ENCODE measurements around the gene RELN. TPM values are rescaled to one million over a fixed set of nuclear protein-coding genes. Genes with fewer than 3 reads are reported as not detected.
A peak's percentile ranks its signal among the peaks of the same experiment; 100 is the strongest.
"Not testable (repeated sequence)": the region's sequence is repeated elsewhere in the genome, so short reads cannot be mapped to it uniquely, and the experiment has no call there.

RELN gene
- total RNA-seq, 1 experiment from 2014 or later: not detected

GRCh38 chr7:103944230-103944900 lies 45.1 kb downstream of the RELN start:
- DNase-seq (ENCODE audit: low read depth): no peak

GRCh38 chr7:103941976-103942375 lies 47.5 kb downstream of the RELN start:
- DNase-seq (ENCODE audit: low read depth): no peak

- DNase-seq (ENCODE audit: low read depth): no peak
Observed at GRCh38 chr7:103940382-103941268, 48.8 kb downstream of the RELN start.

- DNase-seq (ENCODE audit: low read depth): no peak
Observed at GRCh38 chr7:103937680-103938079, 51.8 kb downstream of the RELN start.

- no peak for DNase-seq (ENCODE audit: low read depth)
Observed at GRCh38 chr7:103936558-103936957, 52.9 kb downstream of the RELN start.

- no peak for DNase-seq (ENCODE audit: low read depth)
Observed at GRCh38 chr7:103934508-103934907, 55.0 kb downstream of the RELN start.

- no peak for DNase-seq (ENCODE audit: low read depth)
Observed at GRCh38 chr7:103932389-103932788, 57.1 kb downstream of the RELN start.

- no peak for DNase-seq (ENCODE audit: low read depth)
Observed at GRCh38 chr7:103929901-103930311, 59.6 kb downstream of the RELN start.

GRCh38 chr7:103928581-103928980 lies 60.9 kb downstream of the RELN start:
- no peak for DNase-seq (ENCODE audit: low read depth)

GRCh38 chr7:103924184-103924583 lies 65.3 kb downstream of the RELN start:
- no peak for DNase-seq (ENCODE audit: low read depth)

GRCh38 chr7:103922407-103922806 lies 67.1 kb downstream of the RELN start:
- DNase-seq (ENCODE audit: low read depth): no peak

- no peak for DNase-seq (ENCODE audit: low read depth)
Observed at GRCh38 chr7:103921692-103922091, 67.8 kb downstream of the RELN start.

GRCh38 chr7:103919272-103919868 lies 70.1 kb downstream of the RELN start:
- DNase-seq (ENCODE audit: low read depth): no peak

GRCh38 chr7:103918631-103919271 lies 70.7 kb downstream of the RELN start:
- no peak for DNase-seq (ENCODE audit: low read depth)

GRCh38 chr7:103915680-103916357 lies 73.6 kb downstream of the RELN start:
- no peak for DNase-seq (ENCODE audit: low read depth)

- no peak for DNase-seq (ENCODE audit: low read depth)
Observed at GRCh38 chr7:103914147-103914899, 75.1 kb downstream of the RELN start.

GRCh38 chr7:103912891-103913605 lies 76.4 kb downstream of the RELN start:
- no peak for DNase-seq (ENCODE audit: low read depth)

- not testable (repeated sequence) for DNase-seq (ENCODE audit: low read depth)
Observed at GRCh38 chr7:103911015-103911414, 78.4 kb downstream of the RELN start.

- DNase-seq (ENCODE audit: low read depth): no peak
Observed at GRCh38 chr7:103905997-103906396, 83.5 kb downstream of the RELN start.

- peak; percentile 10 for DNase-seq (ENCODE audit: low read depth)
Observed at GRCh38 chr7:103902917-103903316, 86.5 kb downstream of the RELN start.
